PFSK-1 (cell line): ENCODE measurements around the gene SPOCK3.

ENCODE experiments used
- FOXP2 ChIP-seq: optimal IDR thresholded peaks from 2 replicates; pipeline ENCODE3; 2011; ENCODE audit warnings: borderline replicate concordance, control low read depth, inconsistent platforms; ENCODE audit not compliant: insufficient read depth; ENCODE audit errors: extremely low read length, extremely low read depth
- POLR2AphosphoS5 ChIP-seq: IDR thresholded peaks from 2 replicates; pipeline ENCODE4 v1.6.1; 2012; ENCODE audit warnings: low read depth, mild to moderate bottlenecking, control low read depth, low read length, moderate library complexity
- SIN3A ChIP-seq: IDR thresholded peaks from 2 replicates; pipeline ENCODE4 v1.6.1; 2012; ENCODE audit warnings: mild to moderate bottlenecking, low read length, moderate library complexity, borderline replicate concordance; ENCODE audit not compliant: insufficient read depth
- TAF1 ChIP-seq: IDR thresholded peaks from 2 replicates; pipeline ENCODE4 v1.6.1; 2012; ENCODE audit warnings: low read length, control low read depth, borderline replicate concordance; ENCODE audit not compliant: insufficient read depth
- TF ChIP-seq, protein P1 (sequence below), 2 experiments: IDR thresholded peaks; 2 replicates each; pipeline versions ENCODE4 v1.6.1 to v1.8.0; 2011 to 2012; ENCODE audit warnings: low read depth in 2 of 2, low read length in 2 of 2, control low read depth in 1 of 2, inconsistent platforms in 1 of 2, mild to moderate bottlenecking in 1 of 2, moderate library complexity in 1 of 2; ENCODE audit not compliant: insufficient read depth in 1 of 2

The SPOCK3 gene

DNA sequence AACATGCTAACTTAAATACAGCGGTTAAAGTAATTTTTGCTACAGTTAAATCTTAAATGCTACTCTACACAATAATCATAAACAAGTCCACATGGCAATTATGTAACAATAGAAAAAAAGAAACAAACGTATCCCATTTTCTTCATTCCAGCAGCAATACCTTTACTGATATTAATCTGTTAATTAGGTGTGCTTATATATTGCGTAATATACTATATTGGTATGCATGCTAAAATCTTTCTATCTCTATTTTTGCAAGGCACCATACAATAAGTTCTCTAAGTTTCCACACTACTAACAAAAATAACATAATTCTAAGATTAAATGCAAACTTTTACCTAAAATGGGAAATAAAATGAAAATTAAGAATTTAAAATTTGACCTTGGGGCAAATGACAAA is 500.6 kb downstream of the SPOCK3 start:
- TF ChIP-seq, protein P1, sequence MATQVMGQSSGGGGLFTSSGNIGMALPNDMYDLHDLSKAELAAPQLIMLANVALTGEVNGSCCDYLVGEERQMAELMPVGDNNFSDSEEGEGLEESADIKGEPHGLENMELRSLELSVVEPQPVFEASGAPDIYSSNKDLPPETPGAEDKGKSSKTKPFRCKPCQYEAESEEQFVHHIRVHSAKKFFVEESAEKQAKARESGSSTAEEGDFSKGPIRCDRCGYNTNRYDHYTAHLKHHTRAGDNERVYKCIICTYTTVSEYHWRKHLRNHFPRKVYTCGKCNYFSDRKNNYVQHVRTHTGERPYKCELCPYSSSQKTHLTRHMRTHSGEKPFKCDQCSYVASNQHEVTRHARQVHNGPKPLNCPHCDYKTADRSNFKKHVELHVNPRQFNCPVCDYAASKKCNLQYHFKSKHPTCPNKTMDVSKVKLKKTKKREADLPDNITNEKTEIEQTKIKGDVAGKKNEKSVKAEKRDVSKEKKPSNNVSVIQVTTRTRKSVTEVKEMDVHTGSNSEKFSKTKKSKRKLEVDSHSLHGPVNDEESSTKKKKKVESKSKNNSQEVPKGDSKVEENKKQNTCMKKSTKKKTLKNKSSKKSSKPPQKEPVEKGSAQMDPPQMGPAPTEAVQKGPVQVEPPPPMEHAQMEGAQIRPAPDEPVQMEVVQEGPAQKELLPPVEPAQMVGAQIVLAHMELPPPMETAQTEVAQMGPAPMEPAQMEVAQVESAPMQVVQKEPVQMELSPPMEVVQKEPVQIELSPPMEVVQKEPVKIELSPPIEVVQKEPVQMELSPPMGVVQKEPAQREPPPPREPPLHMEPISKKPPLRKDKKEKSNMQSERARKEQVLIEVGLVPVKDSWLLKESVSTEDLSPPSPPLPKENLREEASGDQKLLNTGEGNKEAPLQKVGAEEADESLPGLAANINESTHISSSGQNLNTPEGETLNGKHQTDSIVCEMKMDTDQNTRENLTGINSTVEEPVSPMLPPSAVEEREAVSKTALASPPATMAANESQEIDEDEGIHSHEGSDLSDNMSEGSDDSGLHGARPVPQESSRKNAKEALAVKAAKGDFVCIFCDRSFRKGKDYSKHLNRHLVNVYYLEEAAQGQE (IDR thresholded peaks at IDR 0.05; ENCODE audit: insufficient read depth in 1 of 2, low read depth in 2 of 2, low read length in 2 of 2), result no peak
- no peak for TF ChIP-seq TAF1
- no peak for TF ChIP-seq POLR2AphosphoS5
- TF ChIP-seq SIN3A, result no peak
- no peak for TF ChIP-seq FOXP2

DNA sequence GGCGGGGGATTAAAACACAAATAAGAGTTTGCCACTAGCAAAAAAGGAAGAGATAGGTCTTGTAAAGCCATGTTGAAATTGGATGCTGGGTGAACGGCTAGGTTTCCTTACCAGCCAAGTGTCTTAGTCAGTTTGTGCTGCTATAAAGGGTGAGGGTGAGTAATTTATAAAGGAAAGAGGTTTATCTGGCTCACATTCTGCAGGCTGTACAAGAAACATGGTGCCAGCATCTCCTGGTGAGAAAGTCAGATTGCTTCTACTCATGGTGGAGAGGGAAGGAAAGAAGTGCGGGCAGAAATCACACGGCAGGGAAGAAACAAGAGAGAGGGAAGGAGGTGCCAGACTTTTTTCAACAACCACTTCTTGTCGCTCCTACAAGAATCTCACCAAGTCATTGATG is 507.5 kb downstream of the SPOCK3 start:
- TF ChIP-seq SIN3A (no peak), TAF1 (no peak), FOXP2 (no peak), POLR2AphosphoS5 (no peak)
- TF ChIP-seq, protein P1 (IDR thresholded peaks at IDR 0.05; ENCODE audit: insufficient read depth in 1 of 2, low read depth in 2 of 2, low read length in 2 of 2), result no peak

DNA sequence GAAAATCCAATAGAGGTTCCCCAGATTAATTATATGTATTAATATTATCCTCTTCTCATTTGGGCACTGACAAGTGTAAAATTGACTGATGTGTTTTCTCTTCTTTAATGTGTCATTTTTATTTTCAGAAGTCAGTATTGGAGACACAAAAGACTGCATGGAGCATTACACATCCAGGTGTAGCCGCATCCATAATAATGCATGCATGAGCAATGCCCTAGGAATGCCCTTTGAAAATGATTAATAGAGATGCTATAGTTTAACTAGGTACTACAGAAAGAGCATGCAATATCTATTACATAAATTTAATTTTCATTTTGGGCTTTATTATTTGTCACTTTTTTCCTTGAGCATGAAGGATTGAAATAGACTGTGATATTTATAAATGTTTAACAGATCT is 509.9 kb downstream of the SPOCK3 start:
- TF ChIP-seq TAF1 (no peak), POLR2AphosphoS5 (no peak), SIN3A (no peak), FOXP2 (no peak)
- TF ChIP-seq, protein P1 (IDR thresholded peaks at IDR 0.05; ENCODE audit: insufficient read depth in 1 of 2, low read depth in 2 of 2, low read length in 2 of 2), result no peak

DNA sequence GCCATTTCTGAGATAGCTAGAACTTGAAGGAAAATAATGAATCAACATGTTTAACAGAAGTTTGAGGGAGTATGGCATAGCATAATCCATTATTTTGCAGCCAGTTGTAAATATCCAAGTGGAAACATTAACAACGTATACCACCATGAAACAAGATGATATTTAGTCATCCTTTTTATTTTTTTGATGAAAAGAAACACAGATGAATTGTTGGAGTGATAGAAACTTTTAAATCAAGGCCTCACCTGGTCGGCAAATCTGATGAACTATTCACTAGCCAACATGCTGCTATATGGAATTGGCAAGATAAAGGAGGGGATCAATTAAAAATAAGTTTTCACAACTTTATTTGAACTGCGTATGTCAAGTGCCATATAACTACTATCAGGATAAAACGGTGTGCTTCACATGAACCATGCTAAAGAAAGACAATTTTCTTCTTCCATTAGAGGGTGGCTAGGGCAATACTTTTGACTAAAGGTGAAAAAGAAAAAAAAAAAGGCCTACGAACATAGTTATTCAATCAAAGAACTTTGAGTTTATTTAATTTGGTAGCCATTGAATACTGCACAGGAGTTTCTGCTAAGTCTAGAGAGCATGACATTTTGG is 510.7 kb downstream of the SPOCK3 start:
- TF ChIP-seq SIN3A, result no peak

DNA sequence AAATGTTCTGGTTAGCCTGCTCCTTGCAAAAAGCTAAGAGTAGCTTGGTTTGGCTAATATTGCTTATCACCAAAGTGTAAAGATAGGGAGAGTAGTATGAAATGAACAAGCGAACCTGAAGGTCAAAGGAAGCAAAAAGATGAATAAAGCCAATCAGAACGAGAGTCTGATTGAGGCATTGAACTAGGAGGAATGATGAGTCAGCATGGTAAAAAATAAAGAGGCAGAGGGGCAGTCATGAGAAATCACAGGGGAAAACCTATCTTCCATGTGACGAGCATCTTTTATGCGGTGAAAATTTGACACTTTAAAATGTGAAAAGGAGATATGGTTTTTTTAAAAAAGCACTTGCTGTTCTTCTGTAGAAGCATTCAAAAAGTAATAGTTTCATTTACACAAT is 533.7 kb downstream of the SPOCK3 start:
- TF ChIP-seq, protein P1 (IDR thresholded peaks at IDR 0.05; ENCODE audit: insufficient read depth in 1 of 2, low read depth in 2 of 2, low read length in 2 of 2), result no peak
- TF ChIP-seq POLR2AphosphoS5, result no peak
- TF ChIP-seq TAF1, result no peak
- TF ChIP-seq FOXP2, result no peak

DNA sequence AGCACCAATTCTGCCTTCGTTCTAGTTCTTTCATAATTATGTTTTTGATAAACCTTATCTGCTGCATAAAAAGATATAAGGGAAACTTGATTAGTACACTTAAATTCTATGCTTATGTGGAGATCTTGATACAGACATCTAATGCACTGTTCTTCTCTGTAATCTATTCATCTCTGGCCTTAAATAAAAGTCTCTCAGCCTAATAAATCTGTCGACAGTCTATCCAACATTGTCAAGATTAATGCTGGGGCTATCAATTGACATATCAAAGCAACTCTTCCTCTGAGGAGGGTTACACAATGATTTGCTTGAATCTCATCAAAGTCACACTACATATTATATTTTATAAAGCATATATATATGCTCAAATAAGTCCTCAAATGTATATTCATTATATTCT is 545.5 kb downstream of the SPOCK3 start:
- TF ChIP-seq SIN3A (no peak), TAF1 (no peak), POLR2AphosphoS5 (no peak), FOXP2 (no peak)
- TF ChIP-seq, protein P1 (IDR thresholded peaks at IDR 0.05; ENCODE audit: insufficient read depth in 1 of 2, low read depth in 2 of 2, low read length in 2 of 2), result no peak
